Neural cell (in vitro differentiated cells): Measurements from ENCODE around the gene GPR84.

Experiments
- POLR2AphosphoS5 ChIP-seq: IDR thresholded peaks from 2 replicates; pipeline ENCODE4 v1.6.1; 2012
- RAD21 ChIP-seq: fragments of 450-650 bp; conservative IDR thresholded peaks from 2 replicates; pipeline ENCODE4 v1.6.1; 2014; ENCODE audit warnings: antibody characterized with exemption, mild to moderate bottlenecking, moderate library complexity

- TF ChIP-seq POLR2AphosphoS5 (no peak), RAD21 (peak; percentile 98)
These were observed 3.4 kb downstream of the GPR84 start for GRCh38 chr12:54360717-54361456.
